ENCODE results near the gene HOXD12. TPM values are rescaled to one million over a fixed set of nuclear protein-coding genes. Genes with fewer than 3 reads are reported as not detected.
A peak's percentile ranks its signal among the peaks of the same experiment; 100 is the strongest.

The HOXD12 gene
- not detected for total RNA-seq

GRCh38 chr2:176099728-176100546 is at the start of gene HOXD12:
Gene HOXD12 (plus strand): TSS chr2:176099795. CDS start chr2:176099802, 7 bp downstream.
- TF ChIP-seq EP300 (IDR thresholded peaks at IDR 0.05; ENCODE audit: low read depth) = no peak
- TF ChIP-seq POLR2AphosphoS5 (IDR thresholded peaks at IDR 0.05) = no peak
- no peak for TF ChIP-seq CTCF (IDR thresholded peaks at IDR 0.05)
- no peak for TF ChIP-seq POLR2A (IDR thresholded peaks at IDR 0.05)
- H3K4me3 ChIP-seq = no peak within 1 kb of the TSS
- 32 to 40% methylated on average over 5 to 65 of the region's 70 CpGs for WGBS, 2 donors (ENCODE audit: low coverage in 1 of 2)
- H3K36me3 ChIP-seq = no peaks in the 10 kb centered on the region
- H3K4me1 ChIP-seq = peaks cover 0 to 37% (median 30%) of the 10 kb centered on the region in 4 donors
- peaks cover 100% of the 10 kb centered on the region for H3K27me3 ChIP-seq
- no peak within 1 kb of the TSS for H3K27ac ChIP-seq
- H3K9me3 ChIP-seq = no peaks in the 10 kb centered on the region
- intact Hi-C loops (cut with DNase I; ENCODE audit: low total_unique reads) (no loop called here), in situ Hi-C loops (cut with MboI; ENCODE audit: low pct_ligation_motif_present in 1 of 4, low pct_unique_long_range_greater_than_20kb in 1 of 4, low sequenced_read_pairs in 3 of 4) (loop anchor here (10.0 to 25.0 kb wide), 6 partner anchors 413 to 1037 kb away; no protein-coding TSS in a partner anchor)
- no peak for DNase-seq

- no peak for DNase-seq
- whole genome bisulfite sequencing, 2 donors (ENCODE audit: low coverage in 1 of 2) = 8 to 38% methylated on average over 1 of the region's 1 CpG
- intact Hi-C loops (cut with DNase I; ENCODE audit: low total_unique reads) (no loop called here), in situ Hi-C loops (cut with MboI; ENCODE audit: low pct_ligation_motif_present in 1 of 4, low pct_unique_long_range_greater_than_20kb in 1 of 4, low sequenced_read_pairs in 3 of 4) (no loop called here)
- H3K4me1 ChIP-seq = no peaks in the 10 kb centered on the region
- H3K36me3 ChIP-seq = no peaks in the 10 kb centered on the region
- no peak overlapping the region for H3K27ac ChIP-seq
- H3K27me3 ChIP-seq = peaks cover 41% of the 10 kb centered on the region
- TF ChIP-seq POLR2AphosphoS5 (IDR thresholded peaks at IDR 0.05) (no peak), EP300 (IDR thresholded peaks at IDR 0.05; ENCODE audit: low read depth) (no peak), POLR2A (IDR thresholded peaks at IDR 0.05) (no peak), CTCF (IDR thresholded peaks at IDR 0.05) (no peak)
- no peaks in the 10 kb centered on the region for H3K9me3 ChIP-seq
- no peak overlapping the region for H3K4me3 ChIP-seq
Observed at GRCh38 chr2:176056406-176056805, 43.2 kb upstream of the HOXD12 start.

GRCh38 chr2:176063958-176064357 is 35.6 kb upstream of the HOXD12 start:
- 45 to 46% methylated on average over 2 of the region's 2 CpGs for WGBS, 2 donors (ENCODE audit: low coverage in 1 of 2)
- no peaks in the 10 kb centered on the region for H3K36me3 ChIP-seq
- peaks cover 11 to 20% (median 18%) of the 10 kb centered on the region in 4 donors for H3K4me1 ChIP-seq
- peaks cover 93% of the 10 kb centered on the region for H3K27me3 ChIP-seq
- H3K27ac ChIP-seq = no peak overlapping the region
- in situ Hi-C loops (cut with MboI; ENCODE audit: low pct_ligation_motif_present in 1 of 4, low pct_unique_long_range_greater_than_20kb in 1 of 4, low sequenced_read_pairs in 3 of 4) = no loop called here
- H3K4me3 ChIP-seq = no peak overlapping the region
- no peak for DNase-seq
- intact Hi-C loops (cut with DNase I; ENCODE audit: low total_unique reads) = no loop called here
- no peak for TF ChIP-seq CTCF (IDR thresholded peaks at IDR 0.05)
- no peak for TF ChIP-seq POLR2A (IDR thresholded peaks at IDR 0.05)
- TF ChIP-seq EP300 (IDR thresholded peaks at IDR 0.05; ENCODE audit: low read depth) = no peak
- no peak for TF ChIP-seq POLR2AphosphoS5 (IDR thresholded peaks at IDR 0.05)
- H3K9me3 ChIP-seq = no peaks in the 10 kb centered on the region

GRCh38 chr2:176066645-176067588 is 32.7 kb upstream of the HOXD12 start:
- DNase-seq = no peak
- H3K4me1 ChIP-seq = peaks cover 11 to 20% (median 18%) of the 10 kb centered on the region in 4 donors
- TF ChIP-seq EP300 (IDR thresholded peaks at IDR 0.05; ENCODE audit: low read depth) (no peak), POLR2A (IDR thresholded peaks at IDR 0.05) (no peak), POLR2AphosphoS5 (IDR thresholded peaks at IDR 0.05) (no peak), CTCF (IDR thresholded peaks at IDR 0.05) (no peak)
- in situ Hi-C loops (cut with MboI; ENCODE audit: low pct_ligation_motif_present in 1 of 4, low pct_unique_long_range_greater_than_20kb in 1 of 4, low sequenced_read_pairs in 3 of 4) (no loop called here), intact Hi-C loops (cut with DNase I; ENCODE audit: low total_unique reads) (no loop called here)
- H3K4me3 ChIP-seq = peak overlapping the region in 3 of 4 donors; percentile 21 to 49 (median 27)
- H3K36me3 ChIP-seq = no peaks in the 10 kb centered on the region
- peaks cover 100% of the 10 kb centered on the region for H3K27me3 ChIP-seq
- H3K9me3 ChIP-seq = no peaks in the 10 kb centered on the region
- WGBS, 2 donors (ENCODE audit: low coverage in 1 of 2) = 10 to 27% methylated on average over 2 to 54 of the region's 56 CpGs
- H3K27ac ChIP-seq = no peak overlapping the region

Data from transverse colon (tissue), 4 donors.